ENCODE measurements around the gene GLCE. TPM values are rescaled to one million over a fixed set of nuclear protein-coding genes. Genes with fewer than 3 reads are reported as not detected.

GLCE gene
- total RNA-seq, 4 donors from 2014 or later: 4.8 to 6.6 (median 5.6) TPM

DNA sequence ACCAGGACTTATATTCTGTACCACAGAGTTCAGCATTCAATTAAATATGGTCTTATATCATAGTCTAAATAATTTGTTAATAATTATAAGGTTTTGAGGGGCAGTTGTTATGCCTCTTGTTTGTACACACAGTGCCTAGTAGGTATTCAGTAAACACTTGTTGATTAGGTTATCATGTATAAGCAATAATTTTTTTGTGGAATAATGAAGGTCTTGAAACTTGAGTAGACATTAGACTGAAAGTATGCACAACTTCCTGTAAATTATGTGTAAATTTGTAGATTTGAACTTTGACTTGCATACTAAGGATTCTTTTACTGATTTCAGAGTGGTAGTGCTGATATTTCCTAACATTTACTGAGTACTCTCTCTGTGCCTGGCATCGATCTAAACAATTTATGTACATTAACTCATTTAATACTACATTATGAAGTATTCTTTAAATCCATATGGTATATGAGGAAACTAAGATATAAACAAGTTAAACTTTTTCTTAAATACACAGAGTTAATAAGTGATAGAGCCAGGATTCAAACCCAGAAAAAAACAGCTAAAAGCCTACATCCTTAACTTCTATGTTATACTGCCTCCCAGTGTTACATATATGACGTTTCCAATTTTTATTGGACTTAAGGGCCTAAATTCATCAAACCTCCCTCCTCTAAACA, 65.1 kb downstream of the GLCE start:
- Histone ChIP-seq H3K36me3 (peaks cover 3 to 5% of the 10 kb centered on the region in 2 donors), H3K27me3 (no peaks in the 10 kb centered on the region), H3K4me3 (no peak overlapping the region), H3K4me1 (peaks cover 0 to 11% of the 10 kb centered on the region in 2 donors), H3K27ac (no peak overlapping the region), H3K9me3 (peaks cover 0 to 6% (median 0%) of the 10 kb centered on the region in 3 donors)
- in situ Hi-C loops (cut with MboI; ENCODE audit: low sequenced_read_pairs in 4 of 4) (no loop called here), intact Hi-C loops (cut with DNase I; ENCODE audit: low total_unique reads) (loop anchor here (1.0 kb wide), 1 partner anchor 166 kb away; no protein-coding TSS in a partner anchor)
- ATAC-seq: no peak
- TF ChIP-seq, protein P1, sequence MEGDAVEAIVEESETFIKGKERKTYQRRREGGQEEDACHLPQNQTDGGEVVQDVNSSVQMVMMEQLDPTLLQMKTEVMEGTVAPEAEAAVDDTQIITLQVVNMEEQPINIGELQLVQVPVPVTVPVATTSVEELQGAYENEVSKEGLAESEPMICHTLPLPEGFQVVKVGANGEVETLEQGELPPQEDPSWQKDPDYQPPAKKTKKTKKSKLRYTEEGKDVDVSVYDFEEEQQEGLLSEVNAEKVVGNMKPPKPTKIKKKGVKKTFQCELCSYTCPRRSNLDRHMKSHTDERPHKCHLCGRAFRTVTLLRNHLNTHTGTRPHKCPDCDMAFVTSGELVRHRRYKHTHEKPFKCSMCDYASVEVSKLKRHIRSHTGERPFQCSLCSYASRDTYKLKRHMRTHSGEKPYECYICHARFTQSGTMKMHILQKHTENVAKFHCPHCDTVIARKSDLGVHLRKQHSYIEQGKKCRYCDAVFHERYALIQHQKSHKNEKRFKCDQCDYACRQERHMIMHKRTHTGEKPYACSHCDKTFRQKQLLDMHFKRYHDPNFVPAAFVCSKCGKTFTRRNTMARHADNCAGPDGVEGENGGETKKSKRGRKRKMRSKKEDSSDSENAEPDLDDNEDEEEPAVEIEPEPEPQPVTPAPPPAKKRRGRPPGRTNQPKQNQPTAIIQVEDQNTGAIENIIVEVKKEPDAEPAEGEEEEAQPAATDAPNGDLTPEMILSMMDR (IDR thresholded peaks at IDR 0.05 in 4 of 5, conservative IDR thresholded peaks at IDR 0.05 in 1 of 5): peak in 1 of 5 experiments; percentile 26
- no peak for TF ChIP-seq POLR2A (IDR thresholded peaks at IDR 0.05)
- no peak for DNase-seq

DNA sequence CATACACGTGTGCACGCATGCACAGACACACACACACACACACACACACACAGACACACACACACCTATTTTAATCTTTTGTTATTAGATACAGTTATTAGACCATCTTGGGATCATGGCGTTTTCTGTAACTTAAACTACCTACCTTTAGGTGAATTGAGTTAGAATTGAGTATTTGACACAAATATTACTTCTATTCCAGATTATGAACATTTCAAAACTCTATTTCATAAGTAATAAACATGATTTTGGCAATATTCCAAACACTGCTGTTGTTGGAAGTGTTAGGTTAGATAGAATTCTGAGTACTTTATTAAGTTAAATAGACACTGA, 65.6 kb downstream of the GLCE start:
- H3K27me3 ChIP-seq: no peaks in the 10 kb centered on the region
- intact Hi-C loops (cut with DNase I; ENCODE audit: low total_unique reads): no loop called here
- ATAC-seq: no peak
- peaks cover 0 to 6% (median 0%) of the 10 kb centered on the region in 3 donors for H3K9me3 ChIP-seq
- H3K4me3 ChIP-seq: no peak overlapping the region
- no peak for DNase-seq
- no peak for TF ChIP-seq POLR2A (IDR thresholded peaks at IDR 0.05)
- TF ChIP-seq, protein P1 (IDR thresholded peaks at IDR 0.05 in 4 of 5, conservative IDR thresholded peaks at IDR 0.05 in 1 of 5): peak in 1 of 5 experiments; percentile 9
- peaks cover 3 to 5% of the 10 kb centered on the region in 2 donors for H3K36me3 ChIP-seq
- in situ Hi-C loops (cut with MboI; ENCODE audit: low sequenced_read_pairs in 4 of 4): no loop called here
- peaks cover 0 to 11% of the 10 kb centered on the region in 2 donors for H3K4me1 ChIP-seq
- H3K27ac ChIP-seq: no peak overlapping the region

DNA sequence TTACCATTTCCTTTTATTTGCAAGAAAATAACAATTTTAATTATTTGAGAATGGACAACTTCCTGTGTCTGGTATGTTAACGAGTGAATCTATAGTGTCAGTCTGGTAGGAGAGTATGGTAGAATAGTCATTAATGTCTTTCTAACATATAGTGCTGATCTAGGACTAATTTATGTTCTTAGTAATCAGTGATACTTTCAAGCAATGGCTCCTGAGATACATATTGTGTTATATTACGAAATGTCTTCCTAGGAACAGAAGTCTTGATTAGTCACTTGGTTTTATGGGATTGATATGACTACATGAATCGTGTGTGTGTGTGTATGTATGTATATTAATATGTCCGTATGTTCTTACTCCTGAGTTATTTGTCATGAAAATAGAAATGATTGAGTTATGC, 71.7 kb downstream of the GLCE start:
- in situ Hi-C loops (cut with MboI; ENCODE audit: low sequenced_read_pairs in 4 of 4): no loop called here
- DNase-seq (no peak), ATAC-seq (no peak)
- TF ChIP-seq, protein P1 (IDR thresholded peaks at IDR 0.05 in 4 of 5, conservative IDR thresholded peaks at IDR 0.05 in 1 of 5): no peak
- TF ChIP-seq POLR2A (IDR thresholded peaks at IDR 0.05): no peak
- Histone ChIP-seq H3K36me3 (peaks cover 3 to 5% of the 10 kb centered on the region in 2 donors), H3K27me3 (no peaks in the 10 kb centered on the region), H3K9me3 (no peaks in the 10 kb centered on the region), H3K4me3 (no peak overlapping the region), H3K4me1 (no peaks in the 10 kb centered on the region), H3K27ac (no peak overlapping the region)
- intact Hi-C loops (cut with DNase I; ENCODE audit: low total_unique reads): no loop called here

DNA sequence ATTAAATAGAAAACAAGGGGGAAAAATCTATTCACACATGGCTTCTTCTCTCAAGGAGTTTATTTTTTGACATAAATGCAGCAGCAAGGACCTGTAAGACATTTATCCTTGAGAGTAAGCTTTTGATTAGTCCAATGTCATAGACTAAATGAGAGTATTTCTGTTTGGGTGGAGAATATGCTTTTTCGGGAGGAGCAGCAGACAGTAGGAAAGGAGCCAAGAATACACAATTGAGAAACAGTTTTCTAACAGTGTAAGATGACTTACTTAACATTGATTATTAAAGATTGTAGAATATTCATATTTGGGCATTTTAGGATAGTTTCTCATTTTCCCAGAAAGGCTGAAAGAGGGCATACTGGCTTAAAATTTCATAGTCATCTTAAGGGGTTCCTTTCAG, 72.3 kb downstream of the GLCE start:
- ATAC-seq: no peak
- Histone ChIP-seq H3K4me1 (no peaks in the 10 kb centered on the region), H3K9me3 (no peaks in the 10 kb centered on the region), H3K4me3 (no peak overlapping the region), H3K36me3 (peaks cover 3 to 5% of the 10 kb centered on the region in 2 donors), H3K27me3 (no peaks in the 10 kb centered on the region), H3K27ac (no peak overlapping the region)
- in situ Hi-C loops (cut with MboI; ENCODE audit: low sequenced_read_pairs in 4 of 4) (no loop called here), intact Hi-C loops (cut with DNase I; ENCODE audit: low total_unique reads) (no loop called here)
- TF ChIP-seq, protein P1 (IDR thresholded peaks at IDR 0.05 in 4 of 5, conservative IDR thresholded peaks at IDR 0.05 in 1 of 5): no peak
- no peak for TF ChIP-seq POLR2A (IDR thresholded peaks at IDR 0.05)
- DNase-seq: no peak

DNA sequence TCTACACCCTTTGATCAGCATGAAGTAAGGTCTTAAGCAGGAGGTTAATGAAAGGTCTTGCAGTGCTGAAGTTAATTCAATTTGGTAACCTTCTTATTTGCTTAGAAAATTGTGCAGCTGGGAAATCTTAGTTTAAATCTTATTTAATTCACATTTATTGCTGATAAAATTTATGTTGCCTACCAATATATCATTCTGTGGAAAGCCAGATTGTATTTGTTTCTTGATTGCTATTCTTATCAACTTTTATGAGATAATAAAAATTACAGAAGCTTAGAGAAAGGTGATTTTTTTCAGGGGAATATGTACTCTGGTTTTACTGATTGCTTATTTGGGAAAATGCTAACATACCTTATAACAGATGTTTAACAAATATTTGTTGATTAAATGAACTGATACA, 74.2 kb downstream of the GLCE start:
- ATAC-seq (no peak), DNase-seq (no peak)
- H3K4me1 ChIP-seq: no peaks in the 10 kb centered on the region
- intact Hi-C loops (cut with DNase I; ENCODE audit: low total_unique reads) (no loop called here), in situ Hi-C loops (cut with MboI; ENCODE audit: low sequenced_read_pairs in 4 of 4) (no loop called here)
- H3K36me3 ChIP-seq: no peaks in the 10 kb centered on the region
- H3K9me3 ChIP-seq: no peaks in the 10 kb centered on the region
- no peak overlapping the region for H3K27ac ChIP-seq
- H3K27me3 ChIP-seq: no peaks in the 10 kb centered on the region
- no peak overlapping the region for H3K4me3 ChIP-seq
- TF ChIP-seq POLR2A (IDR thresholded peaks at IDR 0.05): no peak
- TF ChIP-seq, protein P1 (IDR thresholded peaks at IDR 0.05 in 4 of 5, conservative IDR thresholded peaks at IDR 0.05 in 1 of 5): no peak
